Large intestine (tissue), 3 donors: ENCODE measurements around the gene VPREB3. TPM values are rescaled to one million over a fixed set of nuclear protein-coding genes. Genes with fewer than 3 reads are reported as not detected.

Source experiments
- DNase-seq, 2 donors: peaks; one replicate each; pipeline versions ENCODE4 v3.0.0 to v3.0.0-alpha.2; 2013
- H3K27ac ChIP-seq: one replicate; pipeline ENCODE4 v1.5.1; 2013; ENCODE audit warnings: low read length
- H3K27me3 ChIP-seq: 2 replicates; pipeline ENCODE4 v1.6.1; 2013; ENCODE audit warnings: low read length; ENCODE audit not compliant: control insufficient read depth, insufficient read depth
- H3K36me3 ChIP-seq: 2 replicates; pipeline ENCODE4 v1.6.1; 2013; ENCODE audit warnings: low read length; ENCODE audit not compliant: control insufficient read depth, insufficient read depth
- H3K4me1 ChIP-seq: one replicate; pipeline ENCODE4 v1.6.1; 2013; ENCODE audit warnings: low read length; ENCODE audit not compliant: control insufficient read depth, insufficient read depth
- H3K4me3 ChIP-seq: one replicate; pipeline ENCODE4 v1.5.1; 2013; ENCODE audit warnings: low read length
- H3K9me3 ChIP-seq: one replicate; pipeline ENCODE4 v1.6.1; 2013; ENCODE audit warnings: mild to moderate bottlenecking, low read depth, low read length, moderate library complexity; ENCODE audit not compliant: control insufficient read depth
- WGBS: methylation state at CpG from one replicate; pipeline ENCODE4 v1.1.5; 2013; ENCODE audit warnings: low lambda C conversion rate; ENCODE audit not compliant: insufficient coverage; 5-methylcytosine and 5-hydroxymethylcytosine counted together
- polyA plus RNA-seq: library from polyadenylated mRNA; unstranded; fragments of 120-200 nt; gene quantifications from one replicate; pipeline ENCODE4 v1.2.1, GENCODE V29; 2013

Gene VPREB3
- polyA plus RNA-seq, 1 donor, result 0.45 TPM

- Histone ChIP-seq H3K4me1 (peaks cover 17% of the 10 kb centered on the region), H3K36me3 (no peaks in the 10 kb centered on the region)
- WGBS, result no CpG with 5 or more reads among the region's 9 CpGs
Measured at GRCh38 chr22:23764899-23765881, 11.0 kb upstream of the VPREB3 start.

GRCh38 chr22:23763954-23764353, 9.7 kb upstream of the VPREB3 start:
- no peaks in the 10 kb centered on the region for H3K27me3 ChIP-seq
- H3K27ac ChIP-seq, result no peak overlapping the region
- WGBS, result no CpG with 5 or more reads among the region's 7 CpGs
- H3K36me3 ChIP-seq, result no peaks in the 10 kb centered on the region
- H3K4me1 ChIP-seq, result peaks cover 10% of the 10 kb centered on the region
- H3K4me3 ChIP-seq, result no peak overlapping the region
- DNase-seq, result no peak
- H3K9me3 ChIP-seq, result no peaks in the 10 kb centered on the region

More at GRCh38 chr22:23764899-23765881, 11.0 kb upstream of the VPREB3 start:
- Histone ChIP-seq H3K27ac (no peak overlapping the region), H3K9me3 (no peaks in the 10 kb centered on the region), H3K27me3 (no peaks in the 10 kb centered on the region), H3K4me3 (no peak overlapping the region)
- no peak for DNase-seq

GRCh38 chr22:23763579-23763945, 9.3 kb upstream of the VPREB3 start:
- Histone ChIP-seq H3K9me3 (no peaks in the 10 kb centered on the region), H3K27me3 (no peaks in the 10 kb centered on the region), H3K36me3 (no peaks in the 10 kb centered on the region), H3K4me1 (peaks cover 9% of the 10 kb centered on the region), H3K27ac (no peak overlapping the region), H3K4me3 (no peak overlapping the region)
- DNase-seq, result no peak
- no CpG with 5 or more reads among the region's 17 CpGs for WGBS

- Histone ChIP-seq H3K36me3 (no peaks in the 10 kb centered on the region), H3K27ac (no peak within 1 kb of the TSS), H3K4me3 (no peak within 1 kb of the TSS), H3K27me3 (no peaks in the 10 kb centered on the region), H3K4me1 (peaks cover 9% of the 10 kb centered on the region), H3K9me3 (no peaks in the 10 kb centered on the region)
- no peak for DNase-seq
- WGBS, result no CpG with 5 or more reads among the region's 23 CpGs
Measured at GRCh38 chr22:23762842-23763578, 8.8 kb upstream of the VPREB3 start, which contains the start of gene C22orf15. C22orf15 (plus strand) TSS chr22:23762990; CDS start chr22:23763307, 317 bp downstream.

GRCh38 chr22:23760056-23760455, 5.8 kb upstream of the VPREB3 start:
- H3K4me1 ChIP-seq, result peaks cover 4% of the 10 kb centered on the region
- no peaks in the 10 kb centered on the region for H3K9me3 ChIP-seq
- DNase-seq, result no peak
- H3K27me3 ChIP-seq, result no peaks in the 10 kb centered on the region
- H3K36me3 ChIP-seq, result no peaks in the 10 kb centered on the region
- WGBS, result no CpG with 5 or more reads among the region's 6 CpGs
- H3K4me3 ChIP-seq, result no peak overlapping the region
- no peak overlapping the region for H3K27ac ChIP-seq

- Histone ChIP-seq H3K4me3 (no peak overlapping the region), H3K36me3 (no peaks in the 10 kb centered on the region), H3K9me3 (no peaks in the 10 kb centered on the region), H3K27me3 (no peaks in the 10 kb centered on the region), H3K27ac (no peak overlapping the region), H3K4me1 (peaks cover 4% of the 10 kb centered on the region)
- DNase-seq, result no peak
- no CpG with 5 or more reads among the region's 4 CpGs for WGBS
Measured at GRCh38 chr22:23759566-23759965, 5.3 kb upstream of the VPREB3 start.

GRCh38 chr22:23756891-23757290, 2.7 kb upstream of the VPREB3 start:
- Histone ChIP-seq H3K36me3 (no peaks in the 10 kb centered on the region), H3K4me3 (no peak overlapping the region), H3K9me3 (no peaks in the 10 kb centered on the region), H3K4me1 (peaks cover 5% of the 10 kb centered on the region), H3K27ac (no peak overlapping the region), H3K27me3 (no peaks in the 10 kb centered on the region)
- no CpG with 5 or more reads among the region's 4 CpGs for WGBS
- no peak for DNase-seq

GRCh38 chr22:23755711-23756110, 1.5 kb upstream of the VPREB3 start:
- WGBS, result 100% methylated on average over 1 of the region's 8 CpGs
- Histone ChIP-seq H3K27me3 (no peaks in the 10 kb centered on the region), H3K4me3 (no peak overlapping the region), H3K4me1 (peaks cover 10% of the 10 kb centered on the region), H3K27ac (no peak overlapping the region), H3K9me3 (no peaks in the 10 kb centered on the region), H3K36me3 (no peaks in the 10 kb centered on the region)
- DNase-seq, result no peak

GRCh38 chr22:23754980-23755636, 883 bp upstream of the VPREB3 start:
- Histone ChIP-seq H3K27me3 (no peaks in the 10 kb centered on the region), H3K36me3 (no peaks in the 10 kb centered on the region), H3K4me3 (no peak overlapping the region), H3K4me1 (peaks cover 14% of the 10 kb centered on the region), H3K27ac (no peak overlapping the region), H3K9me3 (no peaks in the 10 kb centered on the region)
- DNase-seq, result no peak
- 100% methylated on average over 1 of the region's 6 CpGs for WGBS

- DNase-seq, result no peak
- Histone ChIP-seq H3K9me3 (no peaks in the 10 kb centered on the region), H3K27ac (no peak overlapping the region), H3K4me1 (peaks cover 20% of the 10 kb centered on the region), H3K4me3 (no peak overlapping the region), H3K36me3 (no peaks in the 10 kb centered on the region), H3K27me3 (no peaks in the 10 kb centered on the region)
- WGBS, result no CpG with 5 or more reads among the region's 2 CpGs
Measured at GRCh38 chr22:23753385-23753784, 840 bp downstream of the VPREB3 start.
